H4 (cell line): Measurements from ENCODE around the gene TNS2. TPM values are rescaled to one million over a fixed set of nuclear protein-coding genes. Genes with fewer than 3 reads are reported as not detected.
"Not testable (repeated sequence)": the region's sequence is repeated elsewhere in the genome, so short reads cannot be mapped to it uniquely, and the experiment has no call there.

Experiments
- DNase-seq: peaks from one replicate; pipeline ENCODE4 v3.0.0-alpha.2; 2015; ENCODE audit warnings: low spot score
- total RNA-seq: library from RNA; depleted of rRNA; stranded (reverse); fragments of >200 nt; shearing (Covaris generic); gene quantifications from 2 replicates; pipeline ENCODE4 v1.2.3, GENCODE V29; 2014

The TNS2 gene
- total RNA-seq, 1 experiment from 2014 or later: 18.3 TPM

DNA sequence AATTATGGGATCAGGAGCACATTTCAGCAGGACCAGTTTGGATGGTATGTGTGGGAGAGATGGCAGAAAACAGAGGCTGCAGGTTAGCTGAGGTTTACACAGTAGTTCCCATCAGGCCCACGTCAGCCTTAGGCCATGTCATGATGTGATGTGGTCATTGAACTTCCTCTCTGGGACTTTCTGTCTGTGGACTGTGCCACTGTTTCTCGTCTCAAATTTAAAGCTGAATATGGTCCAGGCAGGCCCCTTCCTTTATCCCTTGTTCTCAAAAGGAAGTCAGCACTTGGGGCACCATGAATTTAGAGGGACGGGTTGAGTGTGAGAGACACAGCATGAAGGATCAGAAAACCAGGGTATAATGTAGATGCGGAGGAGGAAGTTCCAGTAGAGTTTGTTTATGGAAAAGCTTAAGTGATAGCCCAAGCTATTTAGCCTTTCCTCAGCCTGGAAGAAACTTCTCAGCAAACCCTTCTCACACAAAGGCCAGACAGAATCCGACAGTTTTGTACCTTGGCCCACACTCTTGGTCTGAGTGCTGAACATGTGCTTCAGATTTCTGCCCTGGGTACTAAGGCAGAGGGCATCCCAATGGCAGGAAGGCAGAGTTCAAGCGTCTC lies 44.0 kb downstream of the TNS2 start:
- DNase-seq: no peak

DNA sequence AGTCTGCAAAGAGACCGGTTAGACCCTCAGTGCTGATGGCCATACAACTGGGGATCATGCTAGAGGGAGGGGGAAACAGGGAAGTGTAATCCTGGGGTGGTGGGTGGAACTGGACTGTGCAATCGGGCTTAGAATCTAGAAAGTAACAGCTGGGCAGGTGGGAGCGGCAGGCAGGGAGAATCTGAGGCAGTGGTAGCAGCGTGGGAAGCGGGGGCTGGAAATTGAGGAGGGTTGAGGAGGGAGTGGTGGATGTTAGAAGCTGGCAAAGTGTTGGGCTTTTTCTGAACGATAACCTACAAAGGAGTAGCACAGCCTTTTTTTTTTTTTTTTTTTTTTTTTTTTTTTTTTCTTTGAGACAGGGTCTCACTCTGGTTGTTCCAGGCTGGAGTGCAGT lies 44.5 kb downstream of the TNS2 start:
- DNase-seq: no peak

DNA sequence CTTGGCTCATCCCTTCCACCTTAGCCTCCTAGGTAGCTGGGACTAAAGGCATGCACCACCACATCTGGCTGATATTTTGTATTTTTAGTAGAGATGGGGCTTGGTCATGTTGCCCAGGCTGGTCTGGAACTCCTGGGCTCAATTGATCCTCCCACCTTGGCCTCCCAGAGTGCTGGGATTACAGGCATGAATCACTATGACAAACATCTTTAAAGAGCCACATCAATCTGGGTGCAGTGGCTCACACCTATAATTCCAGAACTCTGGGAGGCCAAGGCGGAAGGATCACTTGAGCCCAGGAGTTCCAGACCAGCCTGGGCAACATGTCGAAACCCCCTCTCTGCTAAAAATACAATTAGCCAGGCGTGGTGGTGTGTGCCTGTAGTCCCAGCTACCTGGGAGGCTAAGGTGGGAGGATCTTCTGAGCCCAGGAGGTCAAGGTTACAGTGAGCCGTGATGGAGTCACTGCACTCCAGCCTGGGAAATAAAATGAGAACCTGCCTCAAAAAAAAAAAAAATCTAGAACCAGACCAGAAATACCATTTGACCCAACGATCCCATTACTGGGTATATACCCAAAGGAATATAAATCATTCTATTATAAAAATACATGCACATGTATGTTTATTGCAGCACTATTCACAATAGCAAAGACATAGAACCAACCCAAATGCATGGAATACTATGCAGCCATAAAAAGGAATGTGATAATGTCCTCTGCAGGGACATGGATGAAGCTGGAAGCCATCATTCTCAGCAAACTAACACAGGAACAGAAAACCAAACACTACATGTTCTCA lies 45.1 kb downstream of the TNS2 start:
- not testable (repeated sequence) for DNase-seq

- DNase-seq: not testable (repeated sequence)
Measured at GRCh38 chr12:53095596-53095895, 45.7 kb downstream of the TNS2 start.

- DNase-seq: peak; percentile 29
Measured at GRCh38 chr12:53096089-53096741, 46.4 kb downstream of the TNS2 start.

DNA sequence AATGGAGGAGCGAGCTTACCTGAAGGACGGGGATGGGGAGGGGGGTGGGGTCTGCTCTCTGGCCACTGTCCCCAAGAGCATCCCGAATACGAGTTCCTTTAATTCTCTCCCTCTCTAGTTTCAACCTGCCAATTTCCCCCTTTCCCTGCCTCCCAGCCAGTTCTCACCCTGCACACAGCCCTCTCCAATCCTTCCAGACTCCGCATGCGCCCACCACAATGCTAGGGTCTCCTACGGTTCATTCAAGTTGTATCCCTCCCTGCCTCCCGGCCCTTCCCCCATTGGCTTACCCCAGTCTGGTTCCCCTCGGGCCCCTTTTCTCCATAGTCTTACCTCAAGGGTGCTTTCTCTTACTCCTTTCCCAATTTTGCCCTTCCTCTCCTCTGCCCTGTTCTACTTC lies 46.9 kb downstream of the TNS2 start:
- DNase-seq: no peak

DNA sequence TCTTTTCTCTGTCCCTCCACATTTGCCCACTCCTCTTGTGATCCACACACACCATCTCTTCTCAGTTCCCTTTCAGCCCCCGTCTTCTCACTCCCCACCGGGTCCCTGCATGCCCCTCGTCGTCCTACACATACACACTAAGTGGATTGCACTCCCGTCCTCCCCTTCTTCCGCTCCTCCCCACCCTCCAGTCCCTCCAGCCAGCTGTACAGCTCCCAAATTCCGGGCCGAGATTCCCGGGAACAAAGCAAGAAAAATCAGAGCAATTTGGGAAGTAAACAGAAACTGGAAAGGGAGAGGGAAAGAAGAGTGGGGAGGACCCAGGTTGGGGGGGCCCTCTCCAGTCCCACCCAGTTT lies 47.3 kb downstream of the TNS2 start:
- peak; percentile 29 for DNase-seq

DNA sequence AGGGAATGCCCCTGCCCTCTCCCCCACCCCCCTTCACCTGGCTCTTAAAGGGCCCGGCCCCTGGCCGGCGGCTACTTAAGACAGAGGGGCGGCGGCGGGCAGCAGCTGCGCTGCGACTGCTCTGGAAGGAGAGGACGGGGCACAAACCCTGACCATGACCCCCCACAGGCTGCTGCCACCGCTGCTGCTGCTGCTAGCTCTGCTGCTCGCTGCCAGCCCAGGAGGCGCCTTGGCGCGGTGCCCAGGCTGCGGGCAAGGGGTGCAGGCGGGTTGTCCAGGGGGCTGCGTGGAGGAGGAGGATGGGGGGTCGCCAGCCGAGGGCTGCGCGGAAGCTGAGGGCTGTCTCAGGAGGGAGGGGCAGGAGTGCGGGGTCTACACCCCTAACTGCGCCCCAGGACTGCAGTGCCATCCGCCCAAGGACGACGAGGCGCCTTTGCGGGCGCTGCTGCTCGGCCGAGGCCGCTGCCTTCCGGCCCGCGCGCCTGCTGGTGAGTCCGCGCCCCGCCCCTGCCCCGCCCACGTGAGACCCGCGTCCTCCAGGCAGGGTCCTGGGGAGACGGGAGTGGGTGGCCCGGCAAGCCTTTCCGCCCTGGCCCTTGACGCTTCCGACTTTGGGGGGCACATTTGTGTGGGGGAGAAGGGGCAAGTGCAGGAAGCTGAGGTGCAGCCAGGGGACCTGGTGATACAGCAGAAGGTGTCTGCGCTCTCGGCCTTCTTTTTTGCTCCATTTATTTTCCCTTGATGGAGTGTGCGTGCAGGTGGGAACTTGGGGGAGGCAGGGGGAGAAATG lies 47.9 kb downstream of the TNS2 start, which contains the start of gene IGFBP6:
TSS of gene IGFBP6 (plus strand) at position 104 of the 790 bp plus-strand sequence. CDS start at position 155, 51 bp downstream.
- DNase-seq: peak; percentile 66

GRCh38 chr12:53098354-53098981 lies 48.6 kb downstream of the TNS2 start:
- DNase-seq: peak; percentile 69

- DNase-seq: peak; percentile 96
Measured at GRCh38 chr12:53099071-53099882, 49.4 kb downstream of the TNS2 start.

DNA sequence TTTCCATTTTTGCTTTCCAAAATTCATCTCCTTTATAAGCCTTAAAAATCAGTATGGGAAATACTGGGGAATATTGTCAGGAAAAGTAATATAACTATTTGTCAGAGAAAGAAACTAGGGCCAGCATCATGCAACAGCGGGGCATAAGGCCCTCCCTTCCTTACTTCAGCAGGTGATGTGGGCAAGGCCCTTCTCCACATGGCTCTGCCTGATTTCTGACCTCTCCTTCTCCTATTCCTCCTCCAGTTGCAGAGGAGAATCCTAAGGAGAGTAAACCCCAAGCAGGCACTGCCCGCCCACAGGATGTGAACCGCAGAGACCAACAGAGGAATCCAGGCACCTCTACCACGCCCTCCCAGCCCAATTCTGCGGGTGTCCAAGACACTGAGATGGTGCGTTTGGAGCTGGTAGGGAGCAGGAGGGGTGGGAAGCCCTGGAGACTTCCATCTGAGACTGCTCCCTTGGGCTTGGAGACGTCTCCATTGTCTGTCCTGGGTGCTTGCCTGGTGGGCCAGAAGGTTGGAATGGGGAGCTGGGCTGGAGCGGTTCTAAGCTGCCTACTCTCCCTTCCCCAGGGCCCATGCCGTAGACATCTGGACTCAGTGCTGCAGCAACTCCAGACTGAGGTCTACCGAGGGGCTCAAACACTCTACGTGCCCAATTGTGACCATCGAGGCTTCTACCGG lies 50.7 kb downstream of the TNS2 start:
- DNase-seq: no peak

- no peak for DNase-seq
Measured at GRCh38 chr12:53101266-53101665, 51.4 kb downstream of the TNS2 start.

DNA sequence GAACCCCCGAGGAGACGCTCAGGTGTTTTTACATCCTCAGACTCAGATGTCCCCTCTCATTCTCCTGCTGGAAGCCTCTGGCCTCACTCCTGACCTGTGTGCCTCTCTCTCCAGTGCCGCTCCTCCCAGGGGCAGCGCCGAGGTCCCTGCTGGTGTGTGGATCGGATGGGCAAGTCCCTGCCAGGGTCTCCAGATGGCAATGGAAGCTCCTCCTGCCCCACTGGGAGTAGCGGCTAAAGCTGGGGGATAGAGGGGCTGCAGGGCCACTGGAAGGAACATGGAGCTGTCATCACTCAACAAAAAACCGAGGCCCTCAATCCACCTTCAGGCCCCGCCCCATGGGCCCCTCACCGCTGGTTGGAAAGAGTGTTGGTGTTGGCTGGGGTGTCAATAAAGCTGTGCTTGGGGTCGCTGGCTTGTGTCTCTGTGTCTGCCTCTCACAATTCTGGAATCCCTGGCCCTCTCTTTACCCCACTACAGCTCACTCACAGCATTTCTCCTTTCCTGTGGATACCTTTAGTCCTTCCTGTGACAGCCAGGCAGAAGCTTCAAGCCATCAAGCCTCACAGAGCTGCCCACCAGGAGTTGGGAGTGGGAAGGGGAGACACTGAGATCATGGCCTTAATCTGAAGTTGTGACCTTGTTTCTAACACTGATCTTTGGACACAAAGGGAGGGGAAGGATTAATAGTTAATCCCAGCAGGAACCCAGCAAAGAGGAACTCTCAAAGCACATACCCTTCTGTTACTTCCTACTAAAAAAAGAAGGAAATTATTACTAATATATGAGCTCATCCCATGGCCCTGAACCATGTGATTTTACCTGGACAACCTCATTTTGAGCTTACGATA lies 52.3 kb downstream of the TNS2 start:
- DNase-seq: no peak

DNA sequence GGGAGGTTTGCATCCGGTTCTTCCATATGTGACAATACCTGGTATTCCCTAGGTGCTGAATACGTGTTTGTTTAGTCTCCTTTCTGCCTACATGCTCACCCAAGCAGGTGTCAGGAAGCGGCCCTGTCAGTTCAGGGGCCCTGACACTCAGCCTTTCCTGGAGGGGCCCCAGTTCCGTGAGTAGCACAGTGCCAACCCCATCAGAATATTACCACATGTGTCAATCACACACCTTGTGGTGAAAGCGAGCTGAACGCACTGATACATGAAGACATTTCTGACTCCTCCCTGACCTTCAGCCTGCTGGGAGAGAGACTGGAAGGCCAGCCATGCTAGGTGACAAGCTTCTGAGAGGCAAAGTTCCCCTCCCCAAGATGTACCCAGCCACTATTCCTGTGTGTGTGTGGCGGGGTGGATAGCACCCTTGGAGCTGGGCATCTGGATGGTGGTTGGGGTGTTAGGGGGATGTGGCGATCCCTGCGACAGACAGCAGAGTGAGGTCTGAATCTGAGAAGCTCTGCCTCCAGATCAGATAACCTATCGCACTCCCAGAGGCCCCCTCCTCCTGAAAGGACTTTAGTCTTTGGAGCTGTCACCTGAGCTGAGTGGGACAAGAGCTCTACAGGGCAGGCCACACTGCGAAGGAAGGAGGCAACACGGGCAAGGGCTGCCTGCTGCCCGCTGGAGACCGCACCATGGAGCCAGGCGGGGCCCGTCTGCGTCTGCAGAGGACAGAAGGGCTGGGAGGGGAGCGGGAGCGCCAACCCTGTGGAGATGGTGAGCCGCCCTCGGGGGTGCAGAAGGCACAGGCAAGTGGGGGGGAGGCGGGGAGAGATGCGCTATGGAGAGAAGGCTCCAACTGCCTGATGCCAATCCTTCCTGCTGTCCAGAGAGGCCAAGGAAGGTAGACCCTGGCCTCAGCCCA lies 53.3 kb downstream of the TNS2 start, which contains the start of gene SOAT2:
TSS of gene SOAT2 (plus strand) at position 604 of the 925 bp plus-strand sequence. CDS start at position 696, 92 bp downstream.
- no peak for DNase-seq

- no peak for DNase-seq
Measured at GRCh38 chr12:53103860-53104305, 54.0 kb downstream of the TNS2 start.

- DNase-seq: no peak
Measured at GRCh38 chr12:53105256-53105655, 55.4 kb downstream of the TNS2 start.

GRCh38 chr12:53105712-53106439 lies 56.0 kb downstream of the TNS2 start:
- no peak for DNase-seq
